DMS114 treated with DMSO at 0.1 percent for 48 hours (cell line): ENCODE data around the gene RAMACL.
"Not testable (repeated sequence)": the region's sequence is repeated elsewhere in the genome, so short reads cannot be mapped to it uniquely, and the experiment has no call there.

Experiments used
- DNase-seq: peaks from one replicate; lab custom pipeline; 2025; ENCODE audit not compliant: unreplicated experiment; lab: John Stamatoyannopoulos, UW

RAMACL gene

GRCh38 chr6:166586424-166587156 is at the start of gene RAMACL:
Gene RAMACL (minus strand): TSS chr6:166586678. CDS start chr6:166586477, 201 bp downstream.
- DNase-seq: no peak

DNA sequence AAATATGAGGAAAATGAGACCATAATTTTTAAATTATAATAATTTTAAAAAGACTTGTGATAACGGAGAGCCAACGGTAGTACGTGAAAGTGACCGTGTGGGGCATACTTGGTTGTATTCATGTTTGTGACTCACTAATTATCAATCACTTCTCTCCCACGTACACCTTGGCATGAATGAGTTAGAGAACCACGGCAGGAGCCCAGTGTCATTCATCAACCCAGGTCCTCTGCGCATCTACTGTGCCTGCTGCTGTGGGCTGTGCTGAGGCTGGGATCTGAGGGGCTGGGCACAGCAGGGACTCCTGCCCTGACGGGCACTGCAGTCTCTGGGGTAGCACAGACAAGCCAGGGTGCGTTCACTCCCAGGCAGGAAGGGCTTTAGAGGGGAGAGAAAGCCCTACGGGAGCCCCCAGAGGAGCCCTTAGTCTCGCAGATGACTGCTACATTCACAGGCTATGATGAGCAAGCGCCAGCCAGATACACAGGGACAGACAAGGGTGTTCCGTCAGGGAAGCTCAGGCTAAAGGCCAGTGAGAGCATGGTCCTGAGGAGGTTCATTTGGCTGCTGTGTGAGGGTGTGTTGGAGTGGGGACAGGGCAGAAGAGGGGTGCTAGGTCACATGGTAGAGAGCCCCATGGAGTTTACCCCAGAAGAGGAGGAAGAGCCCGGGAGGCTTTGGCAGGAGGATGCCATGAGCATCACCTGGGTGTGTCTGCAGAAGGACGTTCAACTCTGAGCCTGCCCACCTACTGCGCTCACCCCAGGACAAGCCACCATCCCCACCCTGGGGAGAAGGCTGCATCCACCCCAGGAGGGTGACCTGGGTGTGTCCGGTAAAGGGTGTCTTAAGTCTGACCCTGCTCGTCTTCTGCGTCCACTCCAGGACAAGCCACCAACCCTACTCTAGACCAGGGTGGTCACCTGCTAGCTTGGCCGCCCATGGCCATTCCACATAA is 48.8 kb upstream of the RAMACL start:
- no peak for DNase-seq

DNA sequence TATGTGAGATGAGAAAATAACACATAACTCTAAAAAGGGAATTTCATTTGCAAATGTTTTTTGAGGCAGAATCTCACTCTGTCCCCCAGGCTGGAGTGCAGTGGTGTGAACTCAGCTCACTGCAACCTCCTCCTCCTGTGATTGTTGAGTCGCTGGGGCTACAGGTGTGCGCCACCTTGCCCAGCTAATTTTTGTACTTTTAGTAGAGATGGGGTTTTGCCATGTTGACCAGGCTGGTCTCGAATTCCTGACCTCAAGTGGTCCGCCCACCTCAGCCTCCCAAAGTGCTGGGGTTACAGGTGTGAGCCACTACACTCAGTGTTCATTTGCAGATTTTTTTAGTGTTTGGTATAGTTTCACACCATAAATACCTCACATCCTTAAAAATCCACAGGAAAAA is 48.1 kb upstream of the RAMACL start:
- DNase-seq: not testable (repeated sequence)

DNA sequence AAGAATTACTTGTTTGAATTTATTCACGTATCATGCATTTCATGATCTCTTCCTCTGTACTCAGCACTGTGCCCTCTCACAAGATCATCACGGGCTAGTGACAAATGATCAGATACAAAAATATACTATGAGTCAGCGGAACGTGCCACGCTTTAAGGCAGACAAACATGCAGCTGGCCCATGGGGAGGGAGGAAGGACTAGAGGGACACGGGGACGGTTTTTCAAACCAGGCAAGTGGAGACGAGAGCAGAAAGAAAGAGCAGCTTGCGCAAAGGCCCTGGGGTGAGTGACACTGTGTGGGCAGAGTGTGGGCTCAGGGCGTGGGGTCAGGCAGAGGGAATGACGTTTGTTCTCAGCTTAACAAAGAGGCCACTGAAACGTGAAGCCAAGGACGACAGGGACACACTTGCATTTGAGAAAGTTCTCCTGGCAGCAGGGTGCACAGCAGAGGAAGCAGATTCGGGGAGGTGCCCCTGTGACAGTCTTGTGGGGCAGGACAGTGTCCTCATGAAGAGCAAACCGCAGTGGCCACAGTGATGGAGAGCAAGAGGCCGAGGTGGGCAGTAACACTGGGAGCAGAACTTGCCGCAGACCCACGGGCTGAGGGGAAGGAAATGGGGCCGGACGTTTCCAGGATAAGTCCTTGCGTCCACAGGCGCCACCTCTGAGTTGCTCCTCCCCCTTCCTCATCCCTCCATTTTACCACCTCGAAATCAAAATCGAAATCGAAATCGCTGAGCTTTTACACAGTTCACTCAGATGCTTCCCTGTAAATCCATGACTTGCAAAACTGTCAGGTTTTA is 47.5 kb upstream of the RAMACL start:
- no peak for DNase-seq

DNA sequence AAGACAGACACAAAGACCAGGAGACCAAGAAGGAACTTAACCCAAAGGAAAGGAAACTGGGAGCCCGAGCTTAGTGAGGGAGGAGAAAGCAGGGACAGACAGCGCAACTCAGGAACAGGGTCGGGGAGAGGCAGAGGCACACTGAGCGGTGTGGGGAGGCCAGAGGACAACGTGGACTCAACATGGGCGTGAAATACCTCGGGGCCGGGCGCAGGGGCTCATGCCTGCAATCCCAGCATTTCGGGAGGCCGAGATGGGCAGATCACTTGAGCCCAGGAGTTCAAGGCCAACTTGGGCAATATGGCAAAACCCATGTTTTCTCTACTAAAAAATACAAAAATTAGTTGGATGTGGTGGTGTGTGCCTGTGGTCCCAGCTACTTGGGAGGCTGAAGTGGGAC is 46.3 kb upstream of the RAMACL start:
- no peak for DNase-seq

GRCh38 chr6:166630462-166630861 is 44.0 kb upstream of the RAMACL start:
- no peak for DNase-seq

DNA sequence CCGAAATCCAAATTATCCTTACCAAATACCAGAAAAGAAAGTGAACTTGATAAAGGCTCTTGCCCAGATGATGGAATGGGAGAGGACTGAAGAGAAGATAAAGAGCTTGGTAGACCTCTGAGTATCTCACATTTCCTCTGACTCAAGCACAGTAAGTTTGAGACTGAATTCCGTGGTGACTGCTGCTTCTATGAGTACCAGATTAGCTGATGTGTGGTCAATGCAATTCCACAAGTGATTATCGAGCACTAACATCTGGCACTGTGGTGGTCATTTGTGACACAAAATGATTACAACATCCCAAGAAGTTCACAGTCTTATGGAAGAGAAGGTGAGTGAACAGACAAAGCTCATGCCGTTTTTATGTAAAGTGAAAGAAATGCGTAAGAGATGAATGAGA is 43.1 kb upstream of the RAMACL start:
- DNase-seq: no peak

DNA sequence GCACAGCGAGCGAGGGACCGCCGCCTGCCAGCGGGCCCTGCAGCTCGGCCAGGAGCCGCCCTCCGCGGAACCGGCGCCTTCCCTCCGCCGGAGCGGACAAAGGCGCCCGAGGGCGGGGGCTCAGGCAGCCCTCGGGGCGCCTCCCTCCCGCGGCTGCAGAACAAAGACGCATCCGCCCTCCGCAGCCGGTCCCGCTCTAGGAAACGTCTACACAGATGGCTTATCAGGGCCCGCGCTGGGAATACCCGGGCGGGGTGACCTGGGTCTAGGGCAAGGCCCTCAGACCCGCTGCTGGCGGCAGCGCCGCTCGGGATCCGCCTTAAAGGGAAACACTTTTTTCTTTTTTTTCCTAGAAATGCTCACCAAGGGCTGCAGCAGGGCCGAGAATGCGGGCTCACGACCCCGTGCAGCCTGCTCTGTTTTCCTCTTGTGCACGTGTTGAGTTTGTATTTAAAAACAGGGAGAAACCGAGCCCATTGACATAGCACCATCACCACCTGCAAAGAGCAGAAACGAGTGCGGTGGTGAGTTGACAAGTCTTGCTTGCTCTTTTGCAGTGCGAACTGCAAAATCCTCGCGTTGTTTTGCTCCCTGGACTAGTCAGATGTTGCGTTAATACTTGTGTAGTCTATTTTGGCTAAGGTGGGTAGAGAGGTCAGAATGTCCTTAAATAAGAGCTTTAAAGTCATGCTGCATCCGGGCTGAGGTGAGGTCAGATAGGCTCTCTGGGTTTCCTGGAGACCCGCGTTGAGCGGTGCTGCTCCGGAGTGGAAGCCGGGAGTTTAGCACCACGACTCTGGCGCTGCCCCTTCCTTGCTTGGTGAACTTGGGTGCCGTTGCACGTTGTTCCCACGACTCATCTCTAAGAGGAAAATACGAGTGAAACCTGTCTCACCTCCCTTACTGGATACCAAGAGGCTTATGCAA is 41.7 kb upstream of the RAMACL start:
- no peak for DNase-seq

- DNase-seq: peak; percentile 94
These were observed 40.8 kb upstream of the RAMACL start, which contains the start of gene RPS6KA2 for GRCh38 chr6:166627033-166627874. Gene RPS6KA2 (minus strand): TSS chr6:166627251. CDS start chr6:166627019, 232 bp downstream.

DNA sequence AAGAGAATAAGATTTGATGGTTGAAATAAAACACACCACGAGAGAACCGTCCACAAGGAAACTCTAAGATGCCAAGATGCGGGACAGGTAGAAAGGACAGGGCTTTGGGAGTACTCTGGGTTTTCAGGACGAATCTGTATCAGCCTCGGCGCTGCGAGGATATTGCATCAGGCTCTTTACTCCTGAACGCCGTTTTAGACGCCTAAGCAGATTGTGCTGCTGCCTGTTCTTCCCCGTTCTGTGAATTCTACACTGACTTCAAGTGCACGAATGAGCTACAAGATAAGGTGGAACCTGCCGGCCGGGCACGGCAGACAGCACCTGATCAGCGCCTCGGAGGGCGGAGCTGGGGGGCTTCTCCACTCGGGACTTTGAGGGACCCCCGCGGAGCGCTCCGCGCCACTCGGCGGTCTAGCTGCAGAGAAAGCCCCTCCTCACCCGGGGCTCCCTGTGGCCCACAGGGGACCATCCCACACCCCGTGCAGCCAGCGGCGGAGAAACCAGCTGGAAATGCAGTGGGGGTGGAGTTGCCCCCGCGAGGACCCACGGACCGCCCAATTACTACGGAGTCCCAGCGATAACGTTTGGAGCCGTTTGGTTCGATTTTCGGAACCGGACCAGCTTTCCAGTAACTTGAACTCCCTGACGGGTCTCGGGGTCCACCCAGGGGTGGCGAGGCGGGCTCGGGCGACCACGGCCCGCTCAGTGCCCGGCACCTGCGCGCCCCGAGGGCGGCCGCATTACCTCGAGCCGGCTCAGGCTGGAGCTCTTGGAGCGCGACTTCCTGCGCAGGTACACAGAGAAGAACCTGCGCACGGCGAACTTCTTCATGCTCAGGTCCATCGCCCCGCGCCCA is 39.9 kb upstream of the RAMACL start:
- DNase-seq: no peak

DNA sequence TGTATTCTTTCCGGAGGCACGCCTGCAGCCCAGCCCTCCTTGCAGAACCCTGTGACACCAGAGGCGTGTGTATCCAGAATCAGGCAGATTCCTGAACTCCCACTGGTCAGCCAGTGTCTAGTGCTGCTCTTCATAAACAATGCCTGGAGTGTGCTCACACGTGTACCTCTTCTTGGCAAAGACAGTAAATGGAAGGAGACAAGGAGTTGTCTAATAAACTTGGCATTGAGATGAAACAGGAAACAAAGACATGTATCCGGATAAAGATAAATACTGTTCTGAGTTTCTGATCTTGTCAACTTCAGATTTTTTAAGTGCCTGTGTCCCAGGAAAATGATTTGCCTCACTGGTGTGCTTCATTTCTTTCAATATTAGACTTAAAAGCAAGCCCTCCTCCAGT is 38.9 kb upstream of the RAMACL start:
- no peak for DNase-seq

DNA sequence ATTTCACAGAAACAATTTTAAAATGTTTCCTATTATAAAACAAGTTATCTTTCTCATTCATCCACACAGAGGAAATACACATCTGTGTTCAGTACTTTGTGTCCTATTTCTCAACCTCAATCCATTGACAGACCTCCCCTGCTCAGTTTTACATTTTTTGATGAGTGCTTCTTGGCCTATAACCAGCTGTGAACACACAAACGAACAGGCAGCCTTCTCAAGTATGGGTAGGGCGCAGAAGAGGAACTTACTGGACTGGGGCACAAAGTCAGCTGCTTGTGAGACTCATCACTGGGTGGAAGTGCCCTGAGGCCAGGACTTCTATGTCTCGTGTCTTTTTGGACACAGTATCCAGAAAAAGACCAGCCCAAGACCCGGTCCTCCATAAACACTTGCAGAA is 37.8 kb upstream of the RAMACL start:
- DNase-seq: no peak

DNA sequence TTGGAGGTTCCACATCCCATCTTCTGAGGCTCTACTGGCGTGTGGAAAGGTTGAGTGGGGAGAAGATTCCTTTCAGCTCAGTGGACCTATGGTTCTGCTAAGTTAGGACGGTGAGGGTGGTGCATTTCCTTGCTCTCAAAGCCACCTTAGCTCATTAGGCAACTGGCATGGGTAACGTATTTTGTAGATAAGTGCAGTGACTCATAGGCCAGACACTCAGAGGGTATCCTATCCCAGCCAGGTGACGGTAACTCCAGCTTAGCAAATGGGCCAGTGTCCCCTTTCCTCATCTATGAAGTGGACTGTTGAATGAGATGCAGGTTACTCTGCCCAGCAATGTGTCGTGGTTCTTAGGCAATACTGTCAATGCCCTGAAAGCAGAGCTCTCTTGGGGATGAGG is 36.8 kb upstream of the RAMACL start:
- no peak for DNase-seq

GRCh38 chr6:166621114-166621540 is 34.6 kb upstream of the RAMACL start:
- no peak for DNase-seq

DNA sequence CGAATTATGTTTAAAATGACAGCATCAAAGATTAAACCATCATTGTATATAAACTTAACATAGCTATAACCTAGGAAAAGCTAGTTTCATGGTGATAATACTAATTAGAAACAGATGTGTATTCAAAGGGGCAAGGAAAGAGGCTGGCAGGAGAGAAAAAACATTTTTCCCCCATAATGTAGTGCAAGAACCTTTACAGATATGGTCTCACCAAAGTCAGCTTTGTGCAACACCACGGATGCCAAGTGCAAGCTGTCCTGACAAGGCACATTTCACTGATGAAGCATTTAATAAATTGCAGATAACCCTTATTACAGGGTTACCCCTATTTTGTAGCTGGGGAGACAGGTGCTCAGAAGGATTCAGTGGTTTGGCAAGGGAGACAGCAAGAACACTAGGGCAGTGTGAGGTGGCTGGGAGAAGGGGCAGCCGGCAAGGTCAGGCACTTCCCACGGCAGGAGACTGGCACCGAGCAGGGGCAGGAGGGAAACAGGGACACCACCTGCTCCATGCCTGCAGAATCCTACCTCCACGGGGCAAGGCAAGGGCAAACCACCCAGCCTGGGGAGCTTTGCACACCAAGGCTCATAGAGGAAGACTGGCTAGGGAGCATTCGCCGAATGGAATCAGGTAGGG is 34.1 kb upstream of the RAMACL start:
- DNase-seq: no peak

DNA sequence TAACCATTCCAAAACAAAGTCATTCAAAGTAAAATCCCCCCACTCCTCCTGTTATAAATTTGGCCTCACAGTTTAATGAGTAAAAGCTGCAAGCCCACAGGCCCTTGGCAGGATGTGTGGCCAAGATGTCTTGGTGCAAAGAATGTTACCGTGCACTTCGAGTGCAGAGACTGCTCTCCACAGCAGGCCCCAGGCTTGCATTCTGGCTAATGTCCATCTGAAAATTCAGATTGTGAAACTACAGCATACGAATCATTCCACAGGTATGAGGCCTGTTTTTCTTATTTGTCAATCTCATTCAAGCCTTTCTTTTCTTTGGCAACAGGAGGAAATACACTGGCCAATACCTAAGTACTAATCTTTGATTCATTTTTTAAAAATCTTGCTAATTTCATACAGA is 33.4 kb upstream of the RAMACL start:
- DNase-seq: no peak

- DNase-seq: no peak
These were observed 32.6 kb upstream of the RAMACL start for GRCh38 chr6:166618866-166619761.
